ENCODE results near the gene GALNT14. TPM values are rescaled to one million over a fixed set of nuclear protein-coding genes. Genes with fewer than 3 reads are reported as not detected.

The GALNT14 gene
- polyA plus RNA-seq, 1 donor from 2014 or later = 0.68 TPM

GRCh38 chr2:31083234-31083993, 54.8 kb downstream of the GALNT14 start:
- Mint-ChIP-seq H3K36me3 (peaks cover 2% of the 10 kb centered on the region), H3K27me3 (no peaks in the 10 kb centered on the region), H3K9me3 (no peaks in the 10 kb centered on the region), H3K4me1 (no peaks in the 10 kb centered on the region), H3K27ac (no peak overlapping the region), H3K4me3 (no peak overlapping the region)

GRCh38 chr2:31082002-31082401, 56.2 kb downstream of the GALNT14 start:
- no peak overlapping the region for H3K4me3 Mint-ChIP-seq

DNA sequence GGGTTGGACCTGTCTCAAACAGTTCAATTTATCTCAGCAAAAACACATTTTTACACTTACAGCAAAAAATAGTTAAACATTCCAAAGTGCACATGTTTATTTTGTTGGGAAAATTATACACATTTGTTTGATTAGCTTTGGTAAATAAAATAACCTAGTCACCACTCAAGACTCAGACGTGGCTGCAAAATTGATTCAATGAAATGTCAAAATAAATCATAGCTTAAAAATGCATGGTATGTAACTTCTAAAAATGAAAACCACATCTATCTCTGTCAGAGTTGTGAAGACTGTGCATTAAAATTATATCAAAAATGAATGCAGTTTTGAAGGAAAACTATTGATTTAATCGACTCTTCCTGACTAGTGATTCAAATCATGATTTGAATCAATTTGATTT, 56.7 kb downstream of the GALNT14 start:
- no peak overlapping the region for H3K27ac Mint-ChIP-seq
- H3K36me3 Mint-ChIP-seq = no peaks in the 10 kb centered on the region
- no peaks in the 10 kb centered on the region for H3K27me3 Mint-ChIP-seq
- no peaks in the 10 kb centered on the region for H3K4me1 Mint-ChIP-seq
- H3K9me3 Mint-ChIP-seq = no peaks in the 10 kb centered on the region
- no peak overlapping the region for H3K4me3 Mint-ChIP-seq

More at GRCh38 chr2:31082002-31082401, 56.2 kb downstream of the GALNT14 start:
- H3K27me3 Mint-ChIP-seq = no peaks in the 10 kb centered on the region
- peak overlapping the region in 1 of 3 donors; percentile 42 for H3K27ac Mint-ChIP-seq
- no peaks in the 10 kb centered on the region for H3K4me1 Mint-ChIP-seq
- H3K9me3 Mint-ChIP-seq = no peaks in the 10 kb centered on the region
- no peaks in the 10 kb centered on the region for H3K36me3 Mint-ChIP-seq

GRCh38 chr2:31080361-31080760, 57.9 kb downstream of the GALNT14 start:
- Mint-ChIP-seq H3K4me3 (no peak overlapping the region), H3K27ac (peak overlapping the region in 1 of 3 donors; percentile 27)

GRCh38 chr2:31079665-31080064, 58.6 kb downstream of the GALNT14 start:
- Mint-ChIP-seq H3K4me3 (no peak overlapping the region), H3K9me3 (no peaks in the 10 kb centered on the region), H3K27me3 (no peaks in the 10 kb centered on the region), H3K27ac (no peak overlapping the region), H3K36me3 (no peaks in the 10 kb centered on the region), H3K4me1 (no peaks in the 10 kb centered on the region)

More at GRCh38 chr2:31080361-31080760, 57.9 kb downstream of the GALNT14 start:
- H3K36me3 Mint-ChIP-seq = no peaks in the 10 kb centered on the region
- no peaks in the 10 kb centered on the region for H3K9me3 Mint-ChIP-seq
- H3K27me3 Mint-ChIP-seq = no peaks in the 10 kb centered on the region
- no peaks in the 10 kb centered on the region for H3K4me1 Mint-ChIP-seq

- no peaks in the 10 kb centered on the region for H3K9me3 Mint-ChIP-seq
These were observed 59.6 kb downstream of the GALNT14 start for GRCh38 chr2:31078579-31079105.

GRCh38 chr2:31078011-31078410, 60.2 kb downstream of the GALNT14 start:
- H3K36me3 Mint-ChIP-seq = peaks cover 2% of the 10 kb centered on the region
- peak overlapping the region in 1 of 3 donors; percentile 15 for H3K27ac Mint-ChIP-seq
- no peaks in the 10 kb centered on the region for H3K9me3 Mint-ChIP-seq

More at GRCh38 chr2:31078579-31079105, 59.6 kb downstream of the GALNT14 start:
- Mint-ChIP-seq H3K36me3 (peaks cover 2% of the 10 kb centered on the region), H3K4me3 (no peak overlapping the region), H3K27me3 (no peaks in the 10 kb centered on the region), H3K4me1 (no peaks in the 10 kb centered on the region), H3K27ac (no peak overlapping the region)

GRCh38 chr2:31075941-31076590, 62.2 kb downstream of the GALNT14 start:
- Mint-ChIP-seq H3K27ac (no peak overlapping the region), H3K4me1 (no peaks in the 10 kb centered on the region), H3K36me3 (peaks cover 3% of the 10 kb centered on the region), H3K9me3 (peaks cover 0 to 2% (median 0%) of the 10 kb centered on the region in 3 donors), H3K4me3 (no peak overlapping the region), H3K27me3 (no peaks in the 10 kb centered on the region)

More at GRCh38 chr2:31078011-31078410, 60.2 kb downstream of the GALNT14 start:
- no peaks in the 10 kb centered on the region for H3K4me1 Mint-ChIP-seq
- no peaks in the 10 kb centered on the region for H3K27me3 Mint-ChIP-seq
- no peak overlapping the region for H3K4me3 Mint-ChIP-seq

- Mint-ChIP-seq H3K4me1 (no peaks in the 10 kb centered on the region), H3K36me3 (peaks cover 3% of the 10 kb centered on the region), H3K27ac (no peak overlapping the region), H3K4me3 (no peak overlapping the region), H3K9me3 (peaks cover 0 to 2% (median 0%) of the 10 kb centered on the region in 3 donors), H3K27me3 (no peaks in the 10 kb centered on the region)
These were observed 62.8 kb downstream of the GALNT14 start for GRCh38 chr2:31075431-31075830.

- no peaks in the 10 kb centered on the region for H3K4me1 Mint-ChIP-seq
- H3K36me3 Mint-ChIP-seq = peaks cover 3% of the 10 kb centered on the region
- no peak overlapping the region for H3K4me3 Mint-ChIP-seq
- peaks cover 0 to 2% (median 0%) of the 10 kb centered on the region in 3 donors for H3K9me3 Mint-ChIP-seq
- H3K27me3 Mint-ChIP-seq = no peaks in the 10 kb centered on the region
- H3K27ac Mint-ChIP-seq = peak overlapping the region in 1 of 3 donors; percentile 84
These were observed 66.5 kb downstream of the GALNT14 start for GRCh38 chr2:31071741-31072140.

- H3K4me1 Mint-ChIP-seq = no peaks in the 10 kb centered on the region
- H3K27ac Mint-ChIP-seq = no peak overlapping the region
- H3K36me3 Mint-ChIP-seq = peaks cover 3% of the 10 kb centered on the region
These were observed 67.7 kb downstream of the GALNT14 start for GRCh38 chr2:31070339-31071125.

DNA sequence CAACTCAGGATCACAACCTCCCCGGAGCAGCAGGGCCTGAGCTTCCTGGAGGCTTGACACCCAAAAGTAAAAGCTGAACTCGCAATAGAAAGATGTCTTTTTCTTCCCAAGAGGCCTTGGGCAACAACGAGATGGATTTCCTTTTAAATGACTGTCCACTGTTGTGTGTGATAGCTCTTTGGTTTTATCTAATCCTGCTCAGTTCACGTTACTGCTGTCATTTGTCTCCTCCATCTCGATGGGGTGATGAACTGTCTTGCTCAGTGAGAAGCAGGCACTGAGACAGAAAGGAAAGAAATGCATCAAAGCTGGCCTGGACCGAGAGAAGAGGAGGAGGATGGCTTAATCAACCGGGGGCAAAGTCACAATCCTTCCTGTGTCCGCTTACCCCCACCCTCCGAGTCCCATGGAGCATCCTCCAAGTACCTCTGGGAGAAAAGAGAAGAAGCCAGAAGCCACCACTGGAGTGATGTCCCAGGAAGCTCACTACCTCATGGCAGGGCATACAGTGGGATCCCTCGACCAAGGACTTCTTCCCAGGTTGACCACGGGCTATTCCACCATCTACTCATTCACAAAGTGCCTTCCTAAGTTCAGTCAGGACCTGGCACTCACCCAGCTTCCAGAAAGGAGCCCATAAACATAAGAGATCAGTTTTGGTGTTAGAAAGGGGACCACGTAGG, 68.5 kb downstream of the GALNT14 start:
- no peaks in the 10 kb centered on the region for H3K4me1 Mint-ChIP-seq
- peaks cover 0 to 2% (median 0%) of the 10 kb centered on the region in 3 donors for H3K9me3 Mint-ChIP-seq
- H3K27ac Mint-ChIP-seq = peak overlapping the region in 1 of 3 donors; percentile 6
- no peak overlapping the region for H3K4me3 Mint-ChIP-seq
- peaks cover 3% of the 10 kb centered on the region for H3K36me3 Mint-ChIP-seq
- no peaks in the 10 kb centered on the region for H3K27me3 Mint-ChIP-seq

More at GRCh38 chr2:31070339-31071125, 67.7 kb downstream of the GALNT14 start:
- peaks cover 0 to 2% (median 0%) of the 10 kb centered on the region in 3 donors for H3K9me3 Mint-ChIP-seq
- no peaks in the 10 kb centered on the region for H3K27me3 Mint-ChIP-seq
- peak overlapping the region in 1 of 4 donors; percentile 78 for H3K4me3 Mint-ChIP-seq

DNA sequence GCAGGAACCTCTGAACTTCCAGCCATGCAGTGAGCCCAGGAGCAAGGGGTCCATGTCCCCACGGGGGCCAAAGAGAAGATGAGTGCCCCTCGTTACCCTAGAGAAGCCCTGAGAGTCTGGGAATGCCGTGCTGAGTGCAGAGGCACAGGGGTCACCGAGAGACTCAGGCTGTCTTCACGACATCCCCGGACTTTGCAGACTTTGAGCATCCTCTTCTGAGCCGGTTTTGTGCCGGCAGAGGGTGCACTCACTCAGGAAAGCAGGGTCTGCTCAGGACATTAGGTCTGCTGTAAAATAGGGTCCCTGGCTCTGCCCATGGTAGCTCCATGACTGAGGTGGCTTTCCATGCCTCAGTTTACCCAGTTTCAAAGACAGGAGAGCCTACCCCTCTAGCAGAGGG, 71.0 kb downstream of the GALNT14 start:
- Mint-ChIP-seq H3K4me3 (no peak overlapping the region), H3K27ac (no peak overlapping the region), H3K27me3 (no peaks in the 10 kb centered on the region), H3K4me1 (no peaks in the 10 kb centered on the region), H3K36me3 (peaks cover 2% of the 10 kb centered on the region), H3K9me3 (peaks cover 0 to 2% (median 0%) of the 10 kb centered on the region in 3 donors)

DNA sequence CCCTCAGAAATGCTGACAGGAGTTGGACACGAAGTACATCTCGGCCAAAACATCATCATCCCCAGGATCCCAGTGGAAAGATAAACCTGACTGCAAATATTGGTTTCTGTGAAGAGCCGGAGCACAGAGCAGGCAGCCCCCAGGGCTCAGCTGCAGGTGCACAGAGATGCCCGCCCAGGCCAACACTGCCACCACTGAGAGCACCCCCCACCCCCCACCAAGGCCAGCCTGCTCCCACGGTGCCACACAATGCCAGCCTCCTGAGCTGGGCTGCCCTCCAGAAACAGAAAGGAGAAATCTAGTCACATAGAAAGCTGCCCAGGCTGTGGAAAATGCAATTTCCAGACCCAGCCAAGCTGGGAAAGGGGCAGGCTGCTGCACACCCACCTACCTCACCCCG, 71.7 kb downstream of the GALNT14 start:
- Mint-ChIP-seq H3K9me3 (no peaks in the 10 kb centered on the region), H3K27ac (no peak overlapping the region), H3K4me3 (no peak overlapping the region), H3K4me1 (no peaks in the 10 kb centered on the region), H3K27me3 (no peaks in the 10 kb centered on the region), H3K36me3 (peaks cover 2% of the 10 kb centered on the region)
